Jurkat, Clone E6-1 (cell line): ENCODE measurements around the gene C11orf98.
"Not testable (repeated sequence)": the region's sequence is repeated elsewhere in the genome, so short reads cannot be mapped to it uniquely, and the experiment has no call there.

ENCODE experiments used
- DNase-seq: peaks from one replicate; pipeline ENCODE4 v3.0.0-alpha.2; 2011; ENCODE audit warnings: low read depth, low spot score
- H3K4me3 ChIP-seq: 2 replicates; pipeline ENCODE4 v1.5.1; 2011; ENCODE audit warnings: mild to moderate bottlenecking, low read length, control low read depth, moderate library complexity

The C11orf98 gene

GRCh38 chr11:62621567-62622470 is 43.2 kb downstream of the C11orf98 start, which contains the start of gene B3GAT3:
Gene B3GAT3 (minus strand): TSS chr11:62621986. CDS start chr11:62621947, 39 bp downstream.
- peak; percentile 92 for DNase-seq

GRCh38 chr11:62621027-62621566 is 43.9 kb downstream of the C11orf98 start:
- no peak for DNase-seq

More at GRCh38 chr11:62621567-62622470, 43.2 kb downstream of the C11orf98 start, which contains the start of gene B3GAT3:
- H3K4me3 ChIP-seq = peak within 1 kb of the TSS; percentile 67

GRCh38 chr11:62616957-62617356 is 48.1 kb downstream of the C11orf98 start:
- not testable (repeated sequence) for DNase-seq, H3K4me3 ChIP-seq

More at GRCh38 chr11:62621027-62621566, 43.9 kb downstream of the C11orf98 start:
- peak overlapping the region; percentile 67 for H3K4me3 ChIP-seq

GRCh38 chr11:62615521-62615920 is 49.5 kb downstream of the C11orf98 start:
- no peak for DNase-seq
- no peak overlapping the region for H3K4me3 ChIP-seq

GRCh38 chr11:62614275-62614674 is 50.7 kb downstream of the C11orf98 start:
- no peak overlapping the region for H3K4me3 ChIP-seq
- DNase-seq = no peak

- no peak for DNase-seq
- no peak overlapping the region for H3K4me3 ChIP-seq
Measured at GRCh38 chr11:62613291-62613778, 51.7 kb downstream of the C11orf98 start.
